Measurements from ENCODE around the gene ETNPPL. TPM values are rescaled to one million over a fixed set of nuclear protein-coding genes. Genes with fewer than 3 reads are reported as not detected.

Gene ETNPPL
- total RNA-seq, 1 experiment from 2014 or later: 0.66 TPM

- no peak for TF ChIP-seq ZNF281 (CRISPR knock-in tag; IDR thresholded peaks at IDR 0.05)
- TF ChIP-seq ETV6 (CRISPR knock-in tag; IDR thresholded peaks at IDR 0.05): no peak
- no peak for TF ChIP-seq GTF2I (CRISPR knock-in tag; conservative IDR thresholded peaks at IDR 0.05)
- no peak for TF ChIP-seq ZNF263 (CRISPR knock-in tag; IDR thresholded peaks at IDR 0.05; ENCODE audit: low read depth)
- no peak for TF ChIP-seq ZNF416 (CRISPR knock-in tag; IDR thresholded peaks at IDR 0.05)
- TF ChIP-seq ATF3 (CRISPR knock-in tag; conservative IDR thresholded peaks at IDR 0.05): no peak
- no peak for TF ChIP-seq FOXK1 (CRISPR knock-in tag; IDR thresholded peaks at IDR 0.05)
- TF ChIP-seq FOXP4 (CRISPR knock-in tag; IDR thresholded peaks at IDR 0.05): no peak
- TF ChIP-seq ATF1 (CRISPR knock-in tag; IDR thresholded peaks at IDR 0.05): no peak
- no peak for TF ChIP-seq NFATC4 (CRISPR knock-in tag; IDR thresholded peaks at IDR 0.05)
- TF ChIP-seq FOXP1 (CRISPR knock-in tag; IDR thresholded peaks at IDR 0.05; ENCODE audit: borderline replicate concordance): no peak
- no peak for TF ChIP-seq E2F1 (CRISPR knock-in tag; IDR thresholded peaks at IDR 0.05)
- TF ChIP-seq GABPB1 (CRISPR knock-in tag; IDR thresholded peaks at IDR 0.05): no peak
- no peak for TF ChIP-seq ZNF671 (CRISPR knock-in tag; IDR thresholded peaks at IDR 0.05)
- TF ChIP-seq CREB1 (CRISPR knock-in tag; IDR thresholded peaks at IDR 0.05): no peak
- TF ChIP-seq ZNF219 (CRISPR knock-in tag; IDR thresholded peaks at IDR 0.05; ENCODE audit: borderline replicate concordance): no peak
- TF ChIP-seq ERG (CRISPR knock-in tag; IDR thresholded peaks at IDR 0.05): no peak
- TF ChIP-seq PRRX2 (CRISPR knock-in tag; IDR thresholded peaks at IDR 0.05): no peak
- no peak overlapping the region for H3K27ac Mint-ChIP-seq
- DNase-seq (ENCODE audit: low spot score) (no peak), ATAC-seq (no peak)
- POLR2A ChIA-PET: interaction anchor here (0.7 kb wide), 1 partner anchor 63 kb away, joined by 3 read pairs; no protein-coding TSS in a partner anchor
- no peaks in the 10 kb centered on the region for H3K27me3 Mint-ChIP-seq (ENCODE audit: low read depth)
- H3K9me3 Mint-ChIP-seq: no peaks in the 10 kb centered on the region
- no peaks in the 10 kb centered on the region for H3K36me3 Mint-ChIP-seq
- CTCF ChIA-PET: no interaction called here
- peaks cover 8% of the 10 kb centered on the region; the same call in 1 of the 2 replicates for H3K4me1 Mint-ChIP-seq
- no peak overlapping the region for H3K4me3 Mint-ChIP-seq
These were observed 23.5 kb upstream of the ETNPPL start for GRCh38 chr4:108786351-108786750.

- ATAC-seq (no peak), DNase-seq (ENCODE audit: low spot score) (no peak)
- TF ChIP-seq CREB1 (CRISPR knock-in tag; IDR thresholded peaks at IDR 0.05) (no peak), GRHL2 (CRISPR knock-in tag; IDR thresholded peaks at IDR 0.05; ENCODE audit: insufficient replicate concordance, severe bottlenecking) (no peak), RORB (CRISPR knock-in tag; IDR thresholded peaks at IDR 0.05) (no peak), FOXK1 (CRISPR knock-in tag; IDR thresholded peaks at IDR 0.05) (no peak)
- ChIA-PET CTCF (no interaction called here), POLR2A (no interaction called here)
- Mint-ChIP-seq H3K27ac (no peak overlapping the region), H3K4me1 (peaks cover 8% of the 10 kb centered on the region; the same call in 1 of the 2 replicates), H3K9me3 (no peaks in the 10 kb centered on the region), H3K36me3 (no peaks in the 10 kb centered on the region), H3K4me3 (no peak overlapping the region), H3K27me3 (ENCODE audit: low read depth) (no peaks in the 10 kb centered on the region)
These were observed 21.0 kb upstream of the ETNPPL start for GRCh38 chr4:108783665-108784463.
